WTC11 (cell line): Measurements from ENCODE around the gene SLC25A26. TPM values are rescaled to one million over a fixed set of nuclear protein-coding genes. Genes with fewer than 3 reads are reported as not detected.

Experiments used
- ATAC-seq: fragments of 200-7000 bp; cut with Tn5 transposase; 2 replicates; pipeline ENCODE4 v1.10.0; 2021; ENCODE audit warnings: mild to moderate bottlenecking, moderate library complexity
- CTCF ChIA-PET: fragments of 300-600 bp; sonication (Branson Sonifier 250); formaldehyde crosslinking; loops from one replicate; lab custom pipeline; 2021; ENCODE audit warnings: antibody characterized with exemption; lab: Charles Lee
- POLR2A ChIA-PET: fragments of 350-600 bp; sonication (Branson Sonifier 250); formaldehyde crosslinking; loops from one replicate; lab custom pipeline; 2021; ENCODE audit warnings: antibody characterized with exemption; lab: Charles Lee
- DNase-seq: peaks from one replicate; pipeline ENCODE4 v3.0.0; 2021; ENCODE audit warnings: low spot score
- H3K27ac Mint-ChIP-seq: 2 replicates; pipeline ENCODE4 v1.8.0; 2021; ENCODE audit warnings: mixed read lengths
- H3K27me3 Mint-ChIP-seq: 2 replicates; pipeline ENCODE4 v1.8.0; 2021; ENCODE audit warnings: low read depth, mild to moderate bottlenecking, moderate library complexity, mixed read lengths
- H3K36me3 Mint-ChIP-seq: 2 replicates; pipeline ENCODE4 v1.8.0; 2021; ENCODE audit warnings: mixed read lengths
- H3K4me1 Mint-ChIP-seq: 2 replicates; pipeline ENCODE4 v1.8.0; 2022; ENCODE audit warnings: mixed read lengths
- H3K4me3 Mint-ChIP-seq: 2 replicates; pipeline ENCODE4 v1.8.0; 2021; ENCODE audit warnings: mild to moderate bottlenecking, moderate library complexity, mixed read lengths
- H3K9me3 Mint-ChIP-seq: 2 replicates; pipeline ENCODE4 v1.8.0; 2021; ENCODE audit warnings: mixed read lengths
- ATF2 ChIP-seq: sonication (generic); formaldehyde crosslinking; IDR thresholded peaks from 2 replicates; pipeline ENCODE4 v1.8.1; 2022; ENCODE audit warnings: low read depth, missing genetic modification reagents, borderline replicate concordance
- ELF4 ChIP-seq: sonication (generic); formaldehyde crosslinking; IDR thresholded peaks from 2 replicates; pipeline ENCODE4 v1.8.1; 2022; ENCODE audit warnings: low read depth, mild to moderate bottlenecking, moderate library complexity, missing genetic modification reagents
- KAT7 ChIP-seq: sonication (generic); formaldehyde crosslinking; IDR thresholded peaks from 2 replicates; pipeline ENCODE4 v1.8.1; 2023; ENCODE audit warnings: missing genetic modification reagents, mild to moderate bottlenecking, borderline replicate concordance
- MAX ChIP-seq: sonication (generic); formaldehyde crosslinking; IDR thresholded peaks from 2 replicates; pipeline ENCODE4 v1.8.0; 2022; ENCODE audit warnings: mild to moderate bottlenecking, missing genetic modification reagents
- MLX ChIP-seq: sonication (generic); formaldehyde crosslinking; IDR thresholded peaks from 2 replicates; pipeline ENCODE4 v1.8.1; 2023; ENCODE audit warnings: mild to moderate bottlenecking, missing genetic modification reagents, moderate library complexity
- MXD4 ChIP-seq: fragments of 250-450 bp; sonication (Bioruptor Pico); IDR thresholded peaks from 2 replicates; pipeline ENCODE4 v1.8.0; 2021; ENCODE audit warnings: mild to moderate bottlenecking, moderate library complexity, borderline replicate concordance
- MYBL2 ChIP-seq: sonication (generic); formaldehyde crosslinking; IDR thresholded peaks from 2 replicates; pipeline ENCODE4 v1.8.1; 2023; ENCODE audit warnings: mild to moderate bottlenecking, moderate library complexity, missing genetic modification reagents
- NFATC4 ChIP-seq: fragments of 250-450 bp; sonication (Bioruptor Pico); IDR thresholded peaks from 2 replicates; pipeline ENCODE4 v1.9.0; 2021; ENCODE audit warnings: mild to moderate bottlenecking
- OVOL2 ChIP-seq: fragments of 250-450 bp; sonication (Bioruptor Pico); IDR thresholded peaks from 2 replicates; pipeline ENCODE4 v1.9.0; 2021; ENCODE audit warnings: mild to moderate bottlenecking, borderline replicate concordance
- TEAD1 ChIP-seq: sonication (generic); formaldehyde crosslinking; IDR thresholded peaks from 2 replicates; pipeline ENCODE4 v1.8.0; 2022; ENCODE audit warnings: mild to moderate bottlenecking, missing genetic modification reagents
- USF1 ChIP-seq: sonication (generic); formaldehyde crosslinking; IDR thresholded peaks from 2 replicates; pipeline ENCODE4 v1.8.0; 2022; ENCODE audit warnings: mild to moderate bottlenecking, missing genetic modification reagents
- ZMAT4 ChIP-seq: fragments of 250-450 bp; sonication (Bioruptor Pico); IDR thresholded peaks from 2 replicates; pipeline ENCODE4 v1.9.0; 2021; ENCODE audit warnings: mild to moderate bottlenecking
- ZNF396 ChIP-seq: fragments of 250-450 bp; sonication (Bioruptor Pico); IDR thresholded peaks from 2 replicates; pipeline ENCODE4 v1.8.0; 2021; ENCODE audit warnings: mild to moderate bottlenecking, moderate library complexity, borderline replicate concordance
- ZNF416 ChIP-seq: fragments of 250-450 bp; sonication (Bioruptor Pico); IDR thresholded peaks from 2 replicates; pipeline ENCODE4 v1.9.0; 2021; ENCODE audit warnings: mild to moderate bottlenecking, inconsistent platforms
- ZNF423 ChIP-seq: fragments of 250-450 bp; sonication (Bioruptor Pico); IDR thresholded peaks from 2 replicates; pipeline ENCODE4 v2.1.2; 2022; ENCODE audit warnings: mild to moderate bottlenecking, moderate library complexity
- ZNF425 ChIP-seq: fragments of 250-450 bp; sonication (Bioruptor Pico); conservative IDR thresholded peaks from 2 replicates; pipeline ENCODE4 v1.9.0; 2021; ENCODE audit warnings: mild to moderate bottlenecking
- ZNF512 ChIP-seq: sonication (generic); formaldehyde crosslinking; IDR thresholded peaks from 2 replicates; pipeline ENCODE4 v1.8.1; 2022; ENCODE audit warnings: missing genetic modification reagents, borderline replicate concordance
- ZSCAN18 ChIP-seq: fragments of 250-450 bp; sonication (Bioruptor Pico); IDR thresholded peaks from 2 replicates; pipeline ENCODE4 v2.1.2; 2022; ENCODE audit warnings: mild to moderate bottlenecking, moderate library complexity
- total RNA-seq: library from RNA; stranded (reverse); gene quantifications from 3 replicates; pipeline ENCODE4 v1.2.3, GENCODE V29; 2021

SLC25A26 gene
- total RNA-seq, 1 experiment from 2014 or later, result 29.1 TPM

GRCh38 chr3:66415867-66416428 is 195.1 kb downstream of the SLC25A26 start:
- CTCF ChIA-PET, result interaction anchor here (2.2 kb wide), 1 partner anchor 8 kb away, joined by 9 read pairs; no protein-coding TSS in a partner anchor
- POLR2A ChIA-PET, result no interaction called here
- H3K9me3 Mint-ChIP-seq, result peaks cover 12% of the 10 kb centered on the region
- H3K27me3 Mint-ChIP-seq, result peaks cover under 1% of the 10 kb centered on the region; the same call in 1 of the 2 replicates
- H3K27ac Mint-ChIP-seq, result peak overlapping the region; percentile 39
- DNase-seq, result no peak
- peaks cover 86% of the 10 kb centered on the region for H3K36me3 Mint-ChIP-seq
- no peak for ATAC-seq
- peaks cover 55% of the 10 kb centered on the region for H3K4me1 Mint-ChIP-seq
- no peak overlapping the region for H3K4me3 Mint-ChIP-seq
- TF ChIP-seq USF1 (CRISPR knock-in tag) (no peak), ZNF425 (CRISPR knock-in tag) (no peak), TEAD1 (CRISPR knock-in tag) (no peak), MXD4 (CRISPR knock-in tag) (no peak), ZMAT4 (CRISPR knock-in tag) (no peak), MYBL2 (no peak), ZSCAN18 (CRISPR knock-in tag) (no peak), ZNF396 (CRISPR knock-in tag) (no peak), ZNF512 (CRISPR knock-in tag) (no peak), KAT7 (CRISPR knock-in tag) (no peak), ZNF416 (CRISPR knock-in tag) (no peak), MLX (CRISPR knock-in tag) (no peak), NFATC4 (no peak), ATF2 (CRISPR knock-in tag) (no peak), MAX (CRISPR knock-in tag) (no peak), ZNF423 (CRISPR knock-in tag) (no peak), OVOL2 (no peak), ELF4 (CRISPR knock-in tag) (no peak)
